Liver (tissue), 2 donors: Measurements from ENCODE around the gene BDP1.

Experiments used
- CTCF ChIP-seq: fragments of 150-350 bp; IDR thresholded peaks from 2 replicates; pipeline ENCODE4 v1.5.1; 2017; ENCODE audit warnings: improper control_type of control experiment, low read depth, low read length; ENCODE audit not compliant: missing input control
- MAX ChIP-seq: IDR thresholded peaks from 2 replicates; pipeline ENCODE4 v1.6.1; 2016; ENCODE audit warnings: antibody characterized with exemption
- donor health status: healthy.

- no peak for TF ChIP-seq MAX
- TF ChIP-seq CTCF = no peak
These were observed 5.9 kb downstream of the BDP1 start for GRCh38 chr5:71461360-71461759.
